Measurements from ENCODE around the gene NR3C2. TPM values are rescaled to one million over a fixed set of nuclear protein-coding genes. Genes with fewer than 3 reads are reported as not detected.

The NR3C2 gene
- 1 to 10 TPM; 3.1 to 3.3 TPM for total RNA-seq

- ChIA-PET CTCF (interaction anchor here (0.6 to 1.2 kb wide), 3 partner anchors 20 to 385 kb away, joined by 3 to 4 read pairs (median 4); no protein-coding TSS in a partner anchor), POLR2A (interaction anchor here (1.1 to 2.1 kb wide), 3 partner anchors 10 to 758 kb away, joined by 3 to 15 read pairs (median 4); partner anchors contain the start of gene PRMT9)
These were observed at the start of gene NR3C2 for GRCh38 chr4:148441986-148442831. TSS of gene NR3C2 (minus strand) at chr4:148442414.

- ChIA-PET POLR2A (no interaction called here), CTCF (no interaction called here)
These were observed 45.0 kb upstream of the NR3C2 start for GRCh38 chr4:148487181-148487580.

GRCh38 chr4:148481636-148482035 is 39.4 kb upstream of the NR3C2 start:
- ChIA-PET POLR2A (no interaction called here), CTCF (no interaction called here)

GRCh38 chr4:148477276-148477675 is 35.1 kb upstream of the NR3C2 start:
- POLR2A ChIA-PET = no interaction called here
- CTCF ChIA-PET = no interaction called here

GRCh38 chr4:148469938-148470337 is 27.7 kb upstream of the NR3C2 start:
- CTCF ChIA-PET = no interaction called here
- POLR2A ChIA-PET = no interaction called here

- POLR2A ChIA-PET = no interaction called here
- CTCF ChIA-PET = no interaction called here
These were observed 12.6 kb upstream of the NR3C2 start for GRCh38 chr4:148454835-148455234.

GRCh38 chr4:148453833-148454232 is 11.6 kb upstream of the NR3C2 start:
- CTCF ChIA-PET = no interaction called here

GRCh38 chr4:148452970-148453369 is 10.8 kb upstream of the NR3C2 start:
- ChIA-PET CTCF (no interaction called here), POLR2A (no interaction called here)

More at GRCh38 chr4:148453833-148454232, 11.6 kb upstream of the NR3C2 start:
- POLR2A ChIA-PET = no interaction called here

- ChIA-PET POLR2A (no interaction called here), CTCF (no interaction called here)
These were observed 7.7 kb upstream of the NR3C2 start for GRCh38 chr4:148449921-148450320.

GRCh38 chr4:148448141-148448540 is 5.9 kb upstream of the NR3C2 start:
- POLR2A ChIA-PET = no interaction called here
- CTCF ChIA-PET = interaction anchor here (0.7 kb wide), 1 partner anchor 36 kb away, joined by 4 read pairs; no protein-coding TSS in a partner anchor

- CTCF ChIA-PET = interaction anchor here (0.7 kb wide), 1 partner anchor 36 kb away, joined by 4 read pairs; no protein-coding TSS in a partner anchor
These were observed 5.5 kb upstream of the NR3C2 start for GRCh38 chr4:148447681-148448080.

GRCh38 chr4:148445860-148446330 is 3.7 kb upstream of the NR3C2 start:
- CTCF ChIA-PET = interaction anchor here (0.6 to 1.1 kb wide), 2 partner anchors 178 to 237 kb away, joined by 3 read pairs; no protein-coding TSS in a partner anchor
- POLR2A ChIA-PET = no interaction called here

More at GRCh38 chr4:148447681-148448080, 5.5 kb upstream of the NR3C2 start:
- POLR2A ChIA-PET = no interaction called here

- ChIA-PET CTCF (no interaction called here), POLR2A (no interaction called here)
These were observed 3.1 kb upstream of the NR3C2 start for GRCh38 chr4:148445071-148445859.

GRCh38 chr4:148444296-148445070 is 2.3 kb upstream of the NR3C2 start:
- ChIA-PET CTCF (no interaction called here), POLR2A (no interaction called here)

- CTCF ChIA-PET = interaction anchor here (0.7 kb wide), 1 partner anchor 53 kb away, joined by 8 read pairs; no protein-coding TSS in a partner anchor
- POLR2A ChIA-PET = interaction anchor here (0.6 to 2.1 kb wide), 8 partner anchors 9 to 813 kb away, joined by 3 to 15 read pairs (median 6); partner anchors contain the start of gene PRMT9
These were observed 1.5 kb upstream of the NR3C2 start for GRCh38 chr4:148443512-148444295.

GRCh38 chr4:148442832-148443511 is 758 bp upstream of the NR3C2 start:
- POLR2A ChIA-PET = interaction anchor here (0.6 to 2.1 kb wide), 9 partner anchors 8 to 812 kb away, joined by 3 to 15 read pairs (median 5); partner anchors contain the start of gene PRMT9
- CTCF ChIA-PET = interaction anchor here (0.6 to 1.2 kb wide), 3 partner anchors 52 to 386 kb away, joined by 4 to 8 read pairs (median 4); no protein-coding TSS in a partner anchor

GRCh38 chr4:148441624-148441985 is 609 bp downstream of the NR3C2 start:
- CTCF ChIA-PET = interaction anchor here (1.1 to 1.2 kb wide), 2 partner anchors 20 to 385 kb away, joined by 3 to 4 read pairs; no protein-coding TSS in a partner anchor
- POLR2A ChIA-PET = interaction anchor here (2.1 kb wide), 1 partner anchor 385 kb away, joined by 15 read pairs; no protein-coding TSS in a partner anchor

GRCh38 chr4:148438047-148438446 is 4.2 kb downstream of the NR3C2 start:
- ChIA-PET CTCF (no interaction called here), POLR2A (no interaction called here)
